ENCODE results near the gene CLIC4.

- no peak for TF ChIP-seq POU6F1 (CRISPR knock-in tag; IDR thresholded peaks at IDR 0.05; ENCODE audit: borderline replicate concordance, low read depth)
- no peak for TF ChIP-seq RARB (CRISPR knock-in tag; IDR thresholded peaks at IDR 0.05)
- no peak for TF ChIP-seq PATZ1 (CRISPR knock-in tag; IDR thresholded peaks at IDR 0.05; ENCODE audit: borderline replicate concordance)
- no peak for TF ChIP-seq ZFP30 (CRISPR knock-in tag; IDR thresholded peaks at IDR 0.05)
- no peak for TF ChIP-seq CREB5 (CRISPR knock-in tag; IDR thresholded peaks at IDR 0.05; ENCODE audit: low read depth)
These were observed 111.7 kb downstream of the CLIC4 start for GRCh38 chr1:24856787-24857506.
